Epithelial cell of proximal tubule (primary cell): ENCODE results near the gene PPP1R2. TPM values are rescaled to one million over a fixed set of nuclear protein-coding genes. Genes with fewer than 3 reads are reported as not detected.

Source experiments
- DNase-seq: peaks from one replicate; pipeline ENCODE4 v3.0.0-alpha.2; 2011; ENCODE audit warnings: low read depth
- H3K4me3 ChIP-seq: 2 replicates; pipeline ENCODE4 v1.5.1; 2011; ENCODE audit warnings: low read depth, mild to moderate bottlenecking, low read length
- total RNA-seq: library from RNA; depleted of rRNA; stranded (reverse); fragments of >200 nt; gene quantifications from 2 replicates; pipeline ENCODE4 v1.2.3, GENCODE V29; 2015
- TF ChIP-seq, protein P1 (sequence below): conservative IDR thresholded peaks from 2 replicates; pipeline ENCODE4 v1.5.1; 2012; ENCODE audit warnings: low read depth, mild to moderate bottlenecking, low read length

The PPP1R2 gene
- total RNA-seq, 1 donor from 2014 or later: 43.5 TPM

DNA sequence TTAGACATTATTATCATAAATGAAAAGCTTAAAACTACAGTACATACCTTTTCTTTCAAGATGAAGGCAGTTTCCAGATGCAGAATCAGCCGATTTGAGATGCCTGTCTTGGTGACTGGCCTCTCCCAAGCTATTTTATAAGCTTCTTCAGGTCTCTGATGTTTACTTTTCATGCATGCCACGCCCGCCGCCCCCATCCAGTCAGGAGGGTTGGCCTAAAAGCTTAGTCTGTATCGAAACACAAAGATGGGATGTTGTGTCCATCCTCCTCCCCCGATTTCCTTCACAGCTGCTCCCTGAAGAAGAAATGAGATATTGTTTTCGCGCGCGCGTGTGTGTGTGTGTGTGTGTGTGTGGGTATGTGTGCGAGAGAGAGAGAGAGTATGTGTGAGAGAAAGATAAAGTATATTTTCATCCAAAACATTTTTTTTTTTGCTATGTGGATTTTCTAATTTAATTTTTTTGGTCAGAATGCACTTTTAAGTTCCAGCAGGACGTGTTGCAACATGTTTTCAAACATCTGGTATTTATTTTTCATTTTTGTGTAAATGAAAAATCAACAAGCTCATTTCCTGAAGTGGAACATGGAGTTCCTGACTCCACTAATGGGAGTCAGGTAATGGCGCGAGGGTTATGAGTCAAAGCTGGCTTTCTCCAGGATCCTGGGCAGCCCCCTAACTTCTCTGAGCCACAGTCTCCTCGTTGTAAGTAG lies 40.9 kb upstream of the PPP1R2 start, which contains the start of gene APOD:
Gene APOD (minus strand): TSS at position 110 of the 712 bp plus-strand sequence. CDS start 4,479 bp downstream, outside the sequence.
- no peak within 1 kb of the TSS for H3K4me3 ChIP-seq
- TF ChIP-seq, protein P1, sequence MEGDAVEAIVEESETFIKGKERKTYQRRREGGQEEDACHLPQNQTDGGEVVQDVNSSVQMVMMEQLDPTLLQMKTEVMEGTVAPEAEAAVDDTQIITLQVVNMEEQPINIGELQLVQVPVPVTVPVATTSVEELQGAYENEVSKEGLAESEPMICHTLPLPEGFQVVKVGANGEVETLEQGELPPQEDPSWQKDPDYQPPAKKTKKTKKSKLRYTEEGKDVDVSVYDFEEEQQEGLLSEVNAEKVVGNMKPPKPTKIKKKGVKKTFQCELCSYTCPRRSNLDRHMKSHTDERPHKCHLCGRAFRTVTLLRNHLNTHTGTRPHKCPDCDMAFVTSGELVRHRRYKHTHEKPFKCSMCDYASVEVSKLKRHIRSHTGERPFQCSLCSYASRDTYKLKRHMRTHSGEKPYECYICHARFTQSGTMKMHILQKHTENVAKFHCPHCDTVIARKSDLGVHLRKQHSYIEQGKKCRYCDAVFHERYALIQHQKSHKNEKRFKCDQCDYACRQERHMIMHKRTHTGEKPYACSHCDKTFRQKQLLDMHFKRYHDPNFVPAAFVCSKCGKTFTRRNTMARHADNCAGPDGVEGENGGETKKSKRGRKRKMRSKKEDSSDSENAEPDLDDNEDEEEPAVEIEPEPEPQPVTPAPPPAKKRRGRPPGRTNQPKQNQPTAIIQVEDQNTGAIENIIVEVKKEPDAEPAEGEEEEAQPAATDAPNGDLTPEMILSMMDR: no peak
- no peak for DNase-seq

DNA sequence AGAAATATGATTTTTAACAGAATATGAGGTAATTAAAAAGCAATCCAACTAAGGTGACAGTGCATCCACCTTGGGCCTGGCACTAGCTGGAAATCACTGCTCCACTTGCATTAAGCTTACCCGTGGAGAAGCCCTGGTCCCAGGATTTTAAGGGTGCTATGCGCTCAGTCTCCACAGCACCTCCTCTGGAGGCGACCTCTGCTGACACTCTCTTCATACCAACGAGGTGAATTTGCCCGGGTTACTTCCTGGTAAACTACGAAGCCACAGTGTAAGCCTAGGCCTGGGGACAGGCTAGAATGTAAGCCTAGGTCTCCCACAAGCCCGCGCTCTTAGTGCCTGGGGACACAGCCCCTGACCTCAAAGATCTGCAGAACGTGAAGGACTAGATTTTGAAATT lies 39.8 kb upstream of the PPP1R2 start:
- TF ChIP-seq, protein P1: no peak
- DNase-seq: no peak
- no peak overlapping the region for H3K4me3 ChIP-seq

DNA sequence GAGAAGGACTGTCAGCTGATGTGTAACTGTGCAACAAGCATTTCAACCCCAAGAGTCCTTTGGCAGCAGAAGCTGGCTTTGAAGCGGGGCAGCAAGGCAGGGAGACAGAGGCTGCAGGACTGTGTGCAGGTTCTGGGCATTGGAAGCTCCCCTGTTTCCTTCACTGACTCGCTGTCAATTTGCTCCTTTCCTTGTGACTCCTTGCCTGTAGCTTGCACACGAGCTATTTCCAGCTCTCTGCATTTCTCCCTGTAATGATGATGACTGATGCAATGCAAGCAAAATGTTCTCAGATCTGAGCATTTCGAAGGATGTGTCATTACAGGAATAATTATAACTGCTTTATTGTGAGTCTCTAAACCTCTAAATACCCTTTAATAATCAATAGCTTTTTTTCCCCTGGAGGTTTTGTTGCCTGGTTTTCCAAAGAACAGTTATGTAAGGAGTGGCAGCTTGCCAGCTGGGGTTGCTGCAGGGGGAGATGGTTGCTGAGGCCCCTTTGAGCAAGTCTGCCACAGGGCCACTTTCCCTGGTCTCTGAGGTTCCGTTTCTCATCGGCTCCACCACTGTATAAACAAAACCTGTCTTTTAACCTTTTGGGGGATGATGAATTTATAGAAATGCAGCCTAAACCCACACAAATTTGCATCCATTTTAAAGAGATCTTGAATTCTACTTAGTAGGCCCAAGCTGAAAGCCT lies 37.8 kb upstream of the PPP1R2 start:
- DNase-seq: no peak
- no peak overlapping the region for H3K4me3 ChIP-seq
- TF ChIP-seq, protein P1: no peak

DNA sequence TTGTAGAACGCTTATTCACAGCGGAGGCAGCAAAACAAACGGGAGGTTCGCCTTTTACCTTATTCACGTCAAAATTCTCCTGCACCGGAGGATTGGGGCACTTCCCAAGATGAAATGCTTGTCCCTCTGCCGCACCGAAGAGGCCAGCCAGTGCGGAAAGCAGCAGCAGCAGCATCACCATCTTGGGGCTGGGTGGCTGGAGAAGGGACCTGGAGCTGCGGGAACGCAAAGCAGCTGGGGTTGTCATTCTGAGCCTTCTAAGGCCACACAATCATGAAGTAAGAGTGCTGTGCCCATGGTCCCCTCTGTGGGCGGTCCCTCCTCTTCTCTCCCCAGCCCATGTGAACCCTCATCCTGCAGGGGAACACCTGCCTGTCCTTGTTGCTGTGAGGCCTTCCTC lies 36.2 kb upstream of the PPP1R2 start:
- TF ChIP-seq, protein P1: no peak
- no peak overlapping the region for H3K4me3 ChIP-seq
- DNase-seq: no peak

DNA sequence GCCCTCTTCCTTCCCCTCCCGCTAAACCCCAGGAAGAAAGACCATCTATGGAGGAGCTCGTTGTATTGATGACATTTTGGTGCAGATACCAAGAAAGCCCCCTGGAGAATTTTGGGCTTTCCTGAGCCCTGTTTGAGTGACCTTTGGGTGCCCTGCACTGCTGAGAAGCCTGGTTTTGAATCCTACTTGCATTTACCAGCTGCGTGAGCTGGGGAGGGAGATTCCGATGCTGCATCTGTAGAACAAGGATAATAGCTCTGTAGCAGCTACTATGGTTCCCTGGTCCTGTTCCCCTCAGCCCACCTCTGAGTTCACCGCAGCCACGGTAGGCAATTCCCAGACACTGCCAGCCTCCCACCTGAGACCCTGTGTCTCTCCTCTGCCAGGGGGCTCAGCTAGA lies 35.4 kb upstream of the PPP1R2 start:
- no peak for DNase-seq
- TF ChIP-seq, protein P1: no peak
- no peak overlapping the region for H3K4me3 ChIP-seq

DNA sequence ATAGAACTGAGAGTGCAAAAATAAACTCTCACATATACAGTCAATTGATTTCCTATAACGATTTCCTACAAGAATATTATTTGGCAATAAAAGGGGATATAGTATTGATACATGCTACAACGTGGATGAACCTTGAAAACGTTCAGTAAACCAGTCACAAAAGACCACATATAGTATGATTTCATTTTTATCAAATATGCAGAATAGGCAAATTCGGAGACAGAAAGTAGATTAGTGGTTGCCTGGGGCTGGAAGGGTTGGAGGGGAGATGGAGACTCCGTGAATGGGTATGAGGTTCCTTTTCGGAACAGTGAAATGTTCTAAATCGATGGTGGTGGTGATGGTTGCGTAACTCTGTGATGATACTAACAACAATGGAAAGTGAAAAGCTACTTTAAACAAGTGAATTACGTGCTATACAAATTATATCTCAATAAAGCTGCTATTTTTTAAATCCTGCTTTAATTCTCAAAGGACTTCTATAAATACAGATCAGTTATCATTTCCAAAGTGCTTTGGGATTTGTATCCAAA lies 34.6 kb upstream of the PPP1R2 start:
- no peak overlapping the region for H3K4me3 ChIP-seq
- DNase-seq: no peak
- TF ChIP-seq, protein P1: no peak
